GM10266 (cell line): ENCODE results near the gene CRTC3.
"Not testable (repeated sequence)": the region's sequence is repeated elsewhere in the genome, so short reads cannot be mapped to it uniquely, and the experiment has no call there.

ENCODE experiments used
- DNase-seq: peaks from one replicate; pipeline ENCODE4 v3.0.0; 2012; ENCODE audit errors: extremely low spot score
- TF ChIP-seq, protein P1 (sequence below): IDR thresholded peaks from 2 replicates; pipeline ENCODE4 v1.5.1; 2012; ENCODE audit warnings: mild to moderate bottlenecking, low read depth; ENCODE audit not compliant: control insufficient read depth, insufficient read depth; ENCODE audit errors: missing control alignments

CRTC3 gene

DNA sequence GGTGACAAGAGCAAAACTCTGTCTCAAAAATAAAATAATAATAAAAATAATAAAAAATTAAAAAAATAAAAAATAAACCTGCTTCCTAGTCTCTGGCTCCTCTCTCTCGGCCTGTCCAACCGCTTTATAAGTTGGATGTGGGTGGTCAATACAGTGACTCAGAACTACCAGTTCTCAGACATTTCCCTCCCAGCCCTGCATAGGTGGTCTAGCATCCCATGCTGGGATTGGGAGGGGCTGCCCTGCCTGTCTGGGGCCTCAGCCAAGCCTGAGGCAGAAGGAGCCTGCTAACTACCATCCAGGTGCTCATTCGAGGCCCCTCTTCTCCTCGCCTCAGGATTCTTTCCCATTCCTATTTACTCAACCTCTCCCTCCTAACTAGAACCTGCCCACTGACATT lies 154.2 kb downstream of the CRTC3 start:
- TF ChIP-seq, protein P1, sequence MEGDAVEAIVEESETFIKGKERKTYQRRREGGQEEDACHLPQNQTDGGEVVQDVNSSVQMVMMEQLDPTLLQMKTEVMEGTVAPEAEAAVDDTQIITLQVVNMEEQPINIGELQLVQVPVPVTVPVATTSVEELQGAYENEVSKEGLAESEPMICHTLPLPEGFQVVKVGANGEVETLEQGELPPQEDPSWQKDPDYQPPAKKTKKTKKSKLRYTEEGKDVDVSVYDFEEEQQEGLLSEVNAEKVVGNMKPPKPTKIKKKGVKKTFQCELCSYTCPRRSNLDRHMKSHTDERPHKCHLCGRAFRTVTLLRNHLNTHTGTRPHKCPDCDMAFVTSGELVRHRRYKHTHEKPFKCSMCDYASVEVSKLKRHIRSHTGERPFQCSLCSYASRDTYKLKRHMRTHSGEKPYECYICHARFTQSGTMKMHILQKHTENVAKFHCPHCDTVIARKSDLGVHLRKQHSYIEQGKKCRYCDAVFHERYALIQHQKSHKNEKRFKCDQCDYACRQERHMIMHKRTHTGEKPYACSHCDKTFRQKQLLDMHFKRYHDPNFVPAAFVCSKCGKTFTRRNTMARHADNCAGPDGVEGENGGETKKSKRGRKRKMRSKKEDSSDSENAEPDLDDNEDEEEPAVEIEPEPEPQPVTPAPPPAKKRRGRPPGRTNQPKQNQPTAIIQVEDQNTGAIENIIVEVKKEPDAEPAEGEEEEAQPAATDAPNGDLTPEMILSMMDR = no peak
- DNase-seq = no peak

DNA sequence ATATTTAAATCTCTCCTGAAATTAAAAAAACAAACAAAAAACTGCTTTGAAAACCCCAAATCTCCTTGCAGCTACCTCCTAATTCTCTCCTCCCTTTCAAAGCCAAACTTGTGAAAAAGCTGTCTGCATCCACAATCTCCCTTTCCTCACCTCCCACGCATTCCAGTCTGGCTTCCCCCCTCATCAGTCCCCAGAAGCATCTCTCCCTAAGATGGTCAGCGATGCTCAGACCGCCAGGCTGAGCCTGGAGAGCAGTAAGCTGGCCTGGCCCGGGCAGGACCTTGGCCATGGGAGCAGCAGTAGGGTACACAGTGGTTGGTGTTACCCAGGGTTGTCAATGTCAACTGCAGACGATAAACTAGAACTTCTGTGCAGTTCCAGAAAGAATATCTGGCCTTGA lies 154.6 kb downstream of the CRTC3 start:
- no peak for DNase-seq
- TF ChIP-seq, protein P1 = no peak

DNA sequence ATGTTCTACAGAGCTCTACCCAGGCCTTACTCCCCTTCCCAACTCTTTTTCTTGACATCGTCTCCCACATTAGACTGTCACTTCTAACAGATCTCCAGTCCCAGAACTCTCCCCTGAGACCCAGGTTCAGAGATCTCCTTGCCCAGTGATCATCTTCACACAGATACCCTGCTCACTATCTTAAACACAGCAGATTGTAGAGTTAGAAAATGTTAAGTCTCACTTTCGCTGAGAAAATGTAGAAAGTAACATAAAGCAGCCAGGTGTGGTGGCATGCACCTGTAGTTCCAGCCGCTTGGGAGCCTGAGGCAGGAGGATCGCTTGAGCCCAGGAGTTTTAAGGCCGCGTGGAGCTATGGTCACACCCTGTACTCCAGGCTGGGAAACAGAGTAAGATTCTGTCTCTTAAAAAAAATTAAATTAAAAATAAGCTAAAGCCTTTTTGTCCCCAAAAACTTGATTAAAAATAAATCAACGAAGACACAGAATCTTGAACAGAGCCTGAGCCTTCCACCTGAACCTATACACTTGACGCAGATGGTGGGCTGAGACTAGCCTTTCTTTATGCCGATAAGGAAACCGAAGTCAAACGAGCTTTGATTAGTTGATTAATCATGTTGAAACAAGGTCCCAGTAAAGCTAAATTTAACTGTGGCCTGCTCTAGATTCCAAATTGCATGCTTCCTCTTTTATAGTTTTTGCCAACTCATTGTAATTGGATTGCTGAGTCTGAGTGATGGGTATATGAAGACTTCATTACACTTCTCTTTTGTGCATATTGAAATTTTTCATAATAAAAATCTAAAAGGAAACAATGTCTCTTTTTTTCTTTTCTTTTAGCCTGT lies 156.1 kb downstream of the CRTC3 start:
- TF ChIP-seq, protein P1 = no peak
- DNase-seq = no peak

DNA sequence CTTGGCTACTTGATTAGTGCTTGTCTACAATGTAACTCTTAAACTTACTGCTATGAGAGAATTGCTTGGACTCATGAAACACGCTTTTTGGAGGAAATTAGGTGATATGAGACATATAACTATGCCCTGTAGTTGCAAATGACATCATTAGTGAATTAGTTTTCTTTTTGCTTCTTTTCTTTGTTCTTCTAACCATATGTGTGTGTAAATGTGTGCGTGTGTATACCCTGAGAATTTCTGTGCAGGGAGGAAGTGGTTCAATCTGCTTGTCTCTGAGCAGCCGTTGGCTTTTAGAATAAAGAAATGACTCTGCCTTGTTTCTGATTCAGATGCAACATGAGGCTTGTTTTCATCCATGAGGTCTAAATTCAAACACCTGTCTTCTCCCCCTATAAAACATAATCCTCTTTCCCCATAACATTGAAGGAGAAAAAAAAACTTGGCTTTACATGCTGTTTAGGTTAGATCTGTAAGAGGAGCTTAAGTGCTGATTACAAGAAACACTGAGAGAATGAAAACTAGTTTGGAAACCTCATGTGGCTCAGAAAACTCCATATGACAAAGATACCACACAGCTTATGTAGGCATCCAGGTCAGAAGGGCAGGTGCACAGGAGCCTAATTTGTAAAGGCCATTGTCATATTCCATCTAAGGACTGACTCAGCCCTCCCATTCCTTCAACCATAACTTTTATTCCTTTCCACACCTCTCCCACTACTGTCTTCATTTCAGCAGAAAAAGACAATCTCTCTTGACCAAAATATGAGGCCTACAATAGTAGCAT lies 156.9 kb downstream of the CRTC3 start:
- peak; percentile 51 for DNase-seq
- TF ChIP-seq, protein P1 = no peak

DNA sequence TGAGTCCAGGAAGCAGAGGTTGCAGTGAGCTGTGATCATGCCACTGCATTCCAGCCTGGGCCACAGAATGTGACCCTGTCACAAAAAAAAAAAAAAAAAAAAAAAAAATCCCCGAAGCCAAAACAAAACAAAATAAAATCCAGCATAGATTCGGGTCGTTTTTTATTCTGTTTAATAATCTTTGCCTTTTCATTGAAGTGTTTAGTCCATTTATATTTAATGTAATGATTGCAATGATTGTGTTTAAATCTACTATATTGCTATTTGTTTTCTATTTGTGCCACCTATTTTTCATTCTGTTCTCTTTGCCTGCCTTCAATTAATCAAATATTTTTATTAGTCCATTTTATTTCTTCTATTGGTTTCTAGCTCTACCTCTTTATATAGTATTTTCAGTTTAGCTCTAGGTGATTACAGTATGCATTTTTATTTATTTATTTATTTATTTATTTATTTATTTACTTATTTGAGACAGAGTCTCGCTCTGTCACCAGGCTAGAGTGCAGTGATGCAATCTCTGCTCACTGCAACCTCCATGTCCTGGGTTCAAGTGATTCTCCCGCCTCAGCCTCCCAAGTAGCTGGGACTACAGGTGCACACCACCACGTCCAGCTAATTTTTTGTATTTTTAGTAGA lies 159.7 kb downstream of the CRTC3 start:
- DNase-seq = not testable (repeated sequence)

DNA sequence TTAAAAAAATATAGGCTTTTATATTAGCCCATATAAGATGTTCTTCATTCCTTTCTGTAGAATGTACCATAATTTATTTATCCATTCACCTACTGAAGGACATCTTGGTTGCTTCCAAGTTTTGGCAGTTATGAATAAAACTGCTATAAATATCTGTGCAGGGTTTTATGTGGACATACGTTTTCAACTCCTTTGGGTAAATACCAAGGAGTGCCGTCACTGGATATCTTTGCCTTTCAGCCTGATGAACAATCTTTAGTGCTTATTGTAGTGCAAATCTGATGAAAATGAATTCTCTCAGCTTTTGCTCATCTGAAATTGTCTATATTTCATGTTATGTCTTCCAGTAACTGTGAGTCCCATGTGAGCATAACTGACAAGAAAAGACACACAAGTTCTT lies 160.9 kb downstream of the CRTC3 start:
- TF ChIP-seq, protein P1 = no peak
- no peak for DNase-seq

DNA sequence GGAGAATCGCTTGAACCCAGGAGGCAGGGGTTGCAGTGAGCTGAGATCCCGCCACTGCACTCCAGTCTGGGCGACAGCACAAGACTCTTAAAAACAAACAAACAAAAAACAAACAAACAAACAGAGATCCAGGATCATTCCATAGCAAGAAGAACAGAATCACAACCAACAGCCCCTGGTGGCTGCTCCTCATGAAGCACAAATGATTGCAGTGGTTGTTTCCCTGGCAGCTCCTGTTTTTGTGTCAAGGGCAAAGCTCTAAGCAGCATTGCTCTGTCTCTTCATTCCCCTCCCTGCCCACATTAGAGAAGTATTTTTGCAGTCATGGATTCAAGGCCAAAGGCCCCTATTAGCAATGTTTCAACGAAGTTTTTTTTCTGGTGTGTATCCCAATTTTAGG lies 161.6 kb downstream of the CRTC3 start:
- no peak for DNase-seq
- TF ChIP-seq, protein P1 = no peak
